ENCODE measurements around the gene MB21D2. TPM values are rescaled to one million over a fixed set of nuclear protein-coding genes. Genes with fewer than 3 reads are reported as not detected.

The MB21D2 gene
- total RNA-seq, 1 experiment from 2014 or later, result 26.0 TPM

DNA sequence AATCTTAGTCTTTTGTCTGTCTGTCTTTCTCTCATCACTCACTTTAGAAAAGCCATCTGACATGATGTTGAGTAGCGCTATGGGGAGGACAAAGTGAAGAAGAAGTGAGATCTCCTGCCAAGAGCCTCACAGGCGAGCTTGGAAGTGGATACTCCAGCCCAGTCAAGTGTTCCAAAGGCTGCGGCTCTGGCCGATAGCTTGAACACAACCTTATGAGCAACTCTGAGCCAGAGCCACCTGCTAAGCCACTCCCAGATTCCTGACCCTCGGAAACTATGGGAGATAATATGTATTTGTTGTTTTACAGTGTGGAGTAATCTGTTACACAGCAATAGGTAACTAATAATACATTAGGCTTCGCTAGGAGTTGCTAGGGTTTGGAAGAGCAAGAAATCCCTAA is 76.2 kb downstream of the MB21D2 start:
- H3K4me3 ChIP-seq (ENCODE audit: low read length), result no peak overlapping the region
- H3K27me3 ChIP-seq (ENCODE audit: low read length), result no peaks in the 10 kb centered on the region
- peaks cover 98% of the 10 kb centered on the region for H3K79me2 ChIP-seq (ENCODE audit: low read length)
- no peaks in the 10 kb centered on the region for H3K36me3 ChIP-seq (ENCODE audit: low read depth, low read length)
- no peaks in the 10 kb centered on the region for H3K9me2 ChIP-seq (replicated peaks; ENCODE audit: low read length)
- H3F3A ChIP-seq (ENCODE audit: low read length, unreplicated experiment), result no peaks in the 10 kb centered on the region
- H2AFZ ChIP-seq (ENCODE audit: low read length), result no peak overlapping the region
- CTCF ChIA-PET, result no interaction called here
- TF ChIP-seq EZH2 (IDR thresholded peaks at IDR 0.05; ENCODE audit: low read length, unreplicated experiment), result no peak
- no peak for TF ChIP-seq EZH2phosphoT487 (IDR thresholded peaks at IDR 0.05; ENCODE audit: borderline replicate concordance, low read length)
- no peak for TF ChIP-seq CTCF (conservative IDR thresholded peaks at IDR 0.05; ENCODE audit: low read depth, low read length)
- DNase-seq (no peak), ATAC-seq (no peak)
- peaks cover 18% of the 10 kb centered on the region; the same call in 1 of the 2 replicates for H4K20me1 ChIP-seq (ENCODE audit: low read length)
- POLR2A ChIA-PET (ENCODE audit: unreplicated experiment), result no interaction called here
- no peak overlapping the region for H3K9ac ChIP-seq (ENCODE audit: low read length)
- BruUV-seq (replicated peaks), result no TSS peak
- no peaks in the 10 kb centered on the region for H3K9me3 ChIP-seq (ENCODE audit: low read length)
- H3K4me2 ChIP-seq (ENCODE audit: low read length), result no peak overlapping the region
- H3K27ac ChIP-seq (ENCODE audit: low read length), result no peak overlapping the region
- intact Hi-C loops (cut with micrococcal nuclease), result no loop called here
- H3K4me1 ChIP-seq (ENCODE audit: insufficient read depth, low read length), result peaks cover 5% of the 10 kb centered on the region; the same call in 1 of the 2 replicates

DNA sequence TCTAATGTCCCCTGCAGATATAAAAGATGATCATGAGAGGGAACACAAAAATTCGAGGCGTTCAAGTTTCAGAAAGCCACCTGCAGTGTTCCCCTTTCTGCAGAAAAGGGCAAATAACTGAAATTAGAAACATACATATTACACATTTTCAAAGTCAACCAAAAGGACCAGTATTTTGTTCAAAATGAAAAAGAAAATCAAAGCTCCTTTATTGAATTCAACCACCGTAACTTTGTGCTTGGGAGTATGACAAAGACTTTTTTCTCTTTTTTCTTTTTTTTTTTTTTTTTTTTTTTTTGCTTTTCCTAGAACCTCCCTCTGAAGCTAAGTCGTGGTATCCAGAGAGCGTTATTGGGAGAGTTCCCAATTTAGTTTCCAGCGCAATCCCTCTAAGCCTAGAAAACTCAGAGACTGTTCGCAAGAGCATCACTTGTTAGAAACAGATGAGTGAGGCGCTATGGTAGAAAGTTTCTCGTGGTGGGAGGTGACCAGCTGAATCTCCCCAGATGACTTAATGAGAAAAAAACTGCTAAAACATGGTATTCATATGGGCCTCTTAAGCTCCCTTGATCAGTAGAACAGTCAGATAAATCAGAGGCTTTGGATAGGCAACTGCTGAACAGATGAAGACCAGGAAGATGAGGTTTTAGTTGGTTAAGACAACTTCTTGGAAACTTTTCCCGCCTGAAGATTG is 77.4 kb downstream of the MB21D2 start:
- Histone ChIP-seq H3K4me2 (ENCODE audit: low read length) (no peak overlapping the region), H3K36me3 (ENCODE audit: low read depth, low read length) (no peaks in the 10 kb centered on the region), H3K4me1 (ENCODE audit: insufficient read depth, low read length) (peaks cover 2% of the 10 kb centered on the region; the same call in 1 of the 2 replicates), H3K79me2 (ENCODE audit: low read length) (peaks cover 99% of the 10 kb centered on the region), H4K20me1 (ENCODE audit: low read length) (peaks cover 13% of the 10 kb centered on the region; the same call in 1 of the 2 replicates), H3K27ac (ENCODE audit: low read length) (no peak overlapping the region), H3K4me3 (ENCODE audit: low read length) (no peak overlapping the region), H3F3A (ENCODE audit: low read length, unreplicated experiment) (no peaks in the 10 kb centered on the region), H3K9ac (ENCODE audit: low read length) (no peak overlapping the region), H3K27me3 (ENCODE audit: low read length) (no peaks in the 10 kb centered on the region), H3K9me3 (ENCODE audit: low read length) (no peaks in the 10 kb centered on the region), H2AFZ (ENCODE audit: low read length) (no peak overlapping the region), H3K9me2 (replicated peaks; ENCODE audit: low read length) (no peaks in the 10 kb centered on the region)
- no TSS peak for BruUV-seq (replicated peaks)
- intact Hi-C loops (cut with micrococcal nuclease), result no loop called here
- ChIA-PET CTCF (no interaction called here), POLR2A (ENCODE audit: unreplicated experiment) (no interaction called here)
- DNase-seq (no peak), ATAC-seq (no peak)
- no peak for TF ChIP-seq CTCF (conservative IDR thresholded peaks at IDR 0.05; ENCODE audit: low read depth, low read length)
- TF ChIP-seq EZH2 (IDR thresholded peaks at IDR 0.05; ENCODE audit: low read length, unreplicated experiment), result no peak
- TF ChIP-seq EZH2phosphoT487 (IDR thresholded peaks at IDR 0.05; ENCODE audit: borderline replicate concordance, low read length), result no peak
